Measurements from ENCODE around the gene IWS1.

DNA sequence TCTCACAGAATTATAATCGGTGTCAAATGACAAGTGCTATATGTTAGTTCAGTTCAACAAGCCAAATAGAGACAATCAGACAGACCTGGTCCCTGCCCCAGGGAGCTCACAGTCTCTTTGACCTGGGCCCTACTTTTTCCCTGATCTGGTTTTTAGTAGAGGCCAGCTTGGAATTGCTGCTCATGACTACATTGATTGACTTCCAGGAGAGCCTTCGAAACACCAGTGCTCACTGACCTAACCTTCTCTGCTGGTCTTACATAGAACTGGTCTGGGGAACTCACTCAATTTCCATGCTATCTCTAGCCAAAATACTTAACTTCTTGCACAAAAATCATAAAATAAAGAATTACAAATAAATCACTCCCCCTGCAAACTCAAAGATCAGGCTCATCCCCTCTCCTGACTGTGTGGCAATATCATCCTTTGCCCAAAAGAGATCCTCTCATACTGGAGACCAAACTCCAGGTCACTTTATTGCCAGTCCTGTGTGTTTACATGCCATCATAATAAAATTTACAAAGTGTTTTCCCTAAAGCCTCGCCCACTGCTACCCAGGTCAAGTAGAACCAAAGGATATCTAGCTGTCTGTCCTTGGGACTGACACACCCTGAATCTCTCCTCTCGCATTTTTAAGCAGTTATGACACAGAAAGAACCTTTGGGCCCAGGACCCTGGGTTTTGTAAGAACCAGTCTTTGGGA lies 54.9 kb downstream of the IWS1 start:
- TF ChIP-seq, protein P1, sequence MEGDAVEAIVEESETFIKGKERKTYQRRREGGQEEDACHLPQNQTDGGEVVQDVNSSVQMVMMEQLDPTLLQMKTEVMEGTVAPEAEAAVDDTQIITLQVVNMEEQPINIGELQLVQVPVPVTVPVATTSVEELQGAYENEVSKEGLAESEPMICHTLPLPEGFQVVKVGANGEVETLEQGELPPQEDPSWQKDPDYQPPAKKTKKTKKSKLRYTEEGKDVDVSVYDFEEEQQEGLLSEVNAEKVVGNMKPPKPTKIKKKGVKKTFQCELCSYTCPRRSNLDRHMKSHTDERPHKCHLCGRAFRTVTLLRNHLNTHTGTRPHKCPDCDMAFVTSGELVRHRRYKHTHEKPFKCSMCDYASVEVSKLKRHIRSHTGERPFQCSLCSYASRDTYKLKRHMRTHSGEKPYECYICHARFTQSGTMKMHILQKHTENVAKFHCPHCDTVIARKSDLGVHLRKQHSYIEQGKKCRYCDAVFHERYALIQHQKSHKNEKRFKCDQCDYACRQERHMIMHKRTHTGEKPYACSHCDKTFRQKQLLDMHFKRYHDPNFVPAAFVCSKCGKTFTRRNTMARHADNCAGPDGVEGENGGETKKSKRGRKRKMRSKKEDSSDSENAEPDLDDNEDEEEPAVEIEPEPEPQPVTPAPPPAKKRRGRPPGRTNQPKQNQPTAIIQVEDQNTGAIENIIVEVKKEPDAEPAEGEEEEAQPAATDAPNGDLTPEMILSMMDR (IDR thresholded peaks at IDR 0.05) = no peak
- TF ChIP-seq POLR2A (IDR thresholded peaks at IDR 0.05) = no peak
